ENCODE results near the gene TXNDC11. TPM values are rescaled to one million over a fixed set of nuclear protein-coding genes. Genes with fewer than 3 reads are reported as not detected.
A peak's percentile ranks its signal among the peaks of the same experiment; 100 is the strongest.

TXNDC11 gene
- total and polyA plus RNA-seq, 10 of the 15 experiments (the other 5 are each of a cell fraction or from before 2014, with no cell fraction given) = 1.7 to 86.7 (median 54.4) TPM

- TF ChIP-seq ZBTB4 (CRISPR knock-in tag; IDR thresholded peaks at IDR 0.05) (no peak), TCF7 (IDR thresholded peaks at IDR 0.05; ENCODE audit: borderline replicate concordance) (no peak), DPF2 (IDR thresholded peaks at IDR 0.05) (peak; percentile 92), MYC (IDR thresholded peaks at IDR 0.05; ENCODE audit: insufficient read depth, insufficient read length, insufficient replicate concordance, low read length, severe bottlenecking) (no peak), BACH1 (IDR thresholded peaks at IDR 0.05; ENCODE audit: borderline replicate concordance) (peak; percentile 87), RBBP5 (conservative IDR thresholded peaks at IDR 0.05) (no peak), CBFB (IDR thresholded peaks at IDR 0.05; ENCODE audit: low read depth) (no peak; the same call in 1 of the 2 replicates), ZNF24 (IDR thresholded peaks at IDR 0.05) (peak; percentile 63; the same call in 1 of the 2 replicates), KDM1A (IDR thresholded peaks at IDR 0.05; ENCODE audit: borderline replicate concordance) (no peak), E2F8 (IDR thresholded peaks at IDR 0.05; ENCODE audit: low read depth, partially characterized antibody) (no peak), MEF2B (IDR thresholded peaks at IDR 0.05; ENCODE audit: partially characterized antibody, poor library complexity, severe bottlenecking) (peak; percentile 100), CEBPZ (IDR thresholded peaks at IDR 0.05; ENCODE audit: low read depth, low read length) (no peak), FOXM1 (IDR thresholded peaks at IDR 0.05; ENCODE audit: low read depth, low read length) (no peak), NR2C1 (IDR thresholded peaks at IDR 0.05) (peak; percentile 69), ZNF622 (IDR thresholded peaks at IDR 0.05) (no peak), ZBTB33 (IDR thresholded peaks at IDR 0.05) (no peak), SREBF2 (IDR thresholded peaks at IDR 0.05; ENCODE audit: low read length) (no peak), NFYB (IDR thresholded peaks at IDR 0.05; ENCODE audit: insufficient read depth, low read depth, low read length) (peak; percentile 69; the same call in 1 of the 2 replicates)
These were observed at the start of gene TXNDC11 (continued) for GRCh38 chr16:11742536-11743307.
